HG03095 (cell line): ENCODE results near the gene NANS.
"Not testable (repeated sequence)": the region's sequence is repeated elsewhere in the genome, so short reads cannot be mapped to it uniquely, and the experiment has no call there.

ENCODE experiments used
- ATAC-seq: cut with Tn5 transposase; IDR thresholded peaks from one replicate; pipeline ENCODE4 v1.9.1; 2021; ENCODE audit warnings: moderate library complexity; ENCODE audit not compliant: unreplicated experiment

The NANS gene

GRCh38 chr9:98056269-98057137 lies at the start of gene NANS:
Gene NANS, plus strand, starts transcription at chr9:98056732. Its CDS starts 77 bp downstream, at chr9:98056809.
- peak; percentile 92 for ATAC-seq

GRCh38 chr9:98007251-98007928 lies 49.1 kb upstream of the NANS start:
- no peak for ATAC-seq

- no peak for ATAC-seq
Observed at GRCh38 chr9:98008764-98009163, 47.8 kb upstream of the NANS start.

GRCh38 chr9:98009437-98009836 lies 47.1 kb upstream of the NANS start:
- no peak for ATAC-seq

- no peak for ATAC-seq
Observed at GRCh38 chr9:98009936-98010335, 46.6 kb upstream of the NANS start.

GRCh38 chr9:98010445-98010844 lies 46.1 kb upstream of the NANS start:
- ATAC-seq: peak; percentile 73

- no peak for ATAC-seq
Observed at GRCh38 chr9:98011122-98011521, 45.4 kb upstream of the NANS start.

- no peak for ATAC-seq
Observed at GRCh38 chr9:98016137-98016680, 40.3 kb upstream of the NANS start.

- no peak for ATAC-seq
Observed at GRCh38 chr9:98017306-98017705, 39.2 kb upstream of the NANS start.

GRCh38 chr9:98018347-98018746 lies 38.2 kb upstream of the NANS start:
- no peak for ATAC-seq

- no peak for ATAC-seq
Observed at GRCh38 chr9:98019098-98019497, 37.4 kb upstream of the NANS start.

GRCh38 chr9:98019869-98020268 lies 36.7 kb upstream of the NANS start:
- not testable (repeated sequence) for ATAC-seq

- ATAC-seq: no peak
Observed at GRCh38 chr9:98020476-98021145, 35.9 kb upstream of the NANS start.

GRCh38 chr9:98021306-98022040 lies 35.1 kb upstream of the NANS start:
- no peak for ATAC-seq

GRCh38 chr9:98022447-98022846 lies 34.1 kb upstream of the NANS start:
- no peak for ATAC-seq

GRCh38 chr9:98024702-98025101 lies 31.8 kb upstream of the NANS start:
- ATAC-seq: no peak

- no peak for ATAC-seq
Observed at GRCh38 chr9:98031169-98031568, 25.4 kb upstream of the NANS start.

- ATAC-seq: no peak
Observed at GRCh38 chr9:98031935-98032334, 24.6 kb upstream of the NANS start.

- ATAC-seq: no peak
Observed at GRCh38 chr9:98034593-98035546, 21.7 kb upstream of the NANS start.

- ATAC-seq: no peak
Observed at GRCh38 chr9:98037357-98037756, 19.2 kb upstream of the NANS start.
